Effector memory CD4-positive, alpha-beta T cell (primary cell): ENCODE measurements around the gene FIZ1.
"Not testable (repeated sequence)": the region's sequence is repeated elsewhere in the genome, so short reads cannot be mapped to it uniquely, and the experiment has no call there.

Experiments used
- DNase-seq, 3 donors: peaks; one replicate each; pipeline ENCODE4 v3.0.0-alpha.2; 2020
- H3K27ac ChIP-seq: 2 replicates; pipeline ENCODE4 v1.7.0; 2013; ENCODE audit warnings: mild to moderate bottlenecking, low read length, moderate library complexity; ENCODE audit not compliant: insufficient read depth, poor library complexity, severe bottlenecking
- H3K27me3 ChIP-seq: replicated peaks from 2 replicates; pipeline ENCODE4 v1.7.0; 2013; ENCODE audit warnings: mild to moderate bottlenecking, low read length; ENCODE audit not compliant: insufficient read depth, control insufficient read depth, poor library complexity, severe bottlenecking
- H3K36me3 ChIP-seq: 2 replicates; pipeline ENCODE4 v1.7.0; 2013; ENCODE audit warnings: mild to moderate bottlenecking, low read length, moderate library complexity; ENCODE audit not compliant: control insufficient read depth, insufficient read depth
- H3K4me1 ChIP-seq: 2 replicates; pipeline ENCODE4 v1.7.0; 2013; ENCODE audit warnings: low read length, mild to moderate bottlenecking; ENCODE audit not compliant: control insufficient read depth, insufficient read depth, poor library complexity, severe bottlenecking
- H3K4me3 ChIP-seq: 2 replicates; pipeline ENCODE4 v1.7.0; 2013; ENCODE audit warnings: low read length, low read depth, mild to moderate bottlenecking; ENCODE audit not compliant: insufficient read depth, poor library complexity, severe bottlenecking
- H3K9me3 ChIP-seq: 2 replicates; pipeline ENCODE4 v1.7.0; 2013; ENCODE audit warnings: mild to moderate bottlenecking, low read length, moderate library complexity; ENCODE audit not compliant: control insufficient read depth

Gene FIZ1

GRCh38 chr19:55585658-55586339, 13.5 kb downstream of the FIZ1 start:
- DNase-seq = peak in 2 of 3 donors; percentile 25 to 32
- H3K27ac ChIP-seq = no peak overlapping the region
- peak overlapping the region; percentile 37 for H3K4me3 ChIP-seq
- H3K27me3 ChIP-seq = no peaks in the 10 kb centered on the region
- no peaks in the 10 kb centered on the region for H3K9me3 ChIP-seq
- H3K36me3 ChIP-seq = no peaks in the 10 kb centered on the region
- H3K4me1 ChIP-seq = peaks cover 28% of the 10 kb centered on the region

GRCh38 chr19:55584871-55585270, 14.4 kb downstream of the FIZ1 start:
- H3K9me3 ChIP-seq = no peaks in the 10 kb centered on the region
- no peaks in the 10 kb centered on the region for H3K27me3 ChIP-seq
- no peak overlapping the region for H3K27ac ChIP-seq
- no peak overlapping the region for H3K4me3 ChIP-seq
- DNase-seq = no peak
- H3K4me1 ChIP-seq = peaks cover 32% of the 10 kb centered on the region
- H3K36me3 ChIP-seq = no peaks in the 10 kb centered on the region

- not testable (repeated sequence) for H3K27ac ChIP-seq, H3K27me3 ChIP-seq, H3K9me3 ChIP-seq, H3K36me3 ChIP-seq, DNase-seq, H3K4me3 ChIP-seq
- peaks cover 32% of the 10 kb centered on the region for H3K4me1 ChIP-seq
Observed at GRCh38 chr19:55583897-55584296, 15.4 kb downstream of the FIZ1 start.

GRCh38 chr19:55582284-55582683, 17.0 kb downstream of the FIZ1 start:
- not testable (repeated sequence) for H3K27me3 ChIP-seq, H3K4me3 ChIP-seq, H3K27ac ChIP-seq, H3K36me3 ChIP-seq, H3K9me3 ChIP-seq, DNase-seq
- peaks cover 29% of the 10 kb centered on the region for H3K4me1 ChIP-seq

- Histone ChIP-seq H3K9me3 (no peaks in the 10 kb centered on the region), H3K4me3 (no peak overlapping the region), H3K27me3 (no peaks in the 10 kb centered on the region), H3K27ac (no peak overlapping the region), H3K36me3 (peaks cover 4% of the 10 kb centered on the region), H3K4me1 (peaks cover 26% of the 10 kb centered on the region)
- DNase-seq = no peak
Observed at GRCh38 chr19:55581823-55582223, 17.5 kb downstream of the FIZ1 start.

GRCh38 chr19:55581145-55581822, 18.0 kb downstream of the FIZ1 start:
- no peaks in the 10 kb centered on the region for H3K27me3 ChIP-seq
- no peaks in the 10 kb centered on the region for H3K9me3 ChIP-seq
- peaks cover 21% of the 10 kb centered on the region for H3K4me1 ChIP-seq
- H3K36me3 ChIP-seq = peaks cover 4% of the 10 kb centered on the region
- H3K4me3 ChIP-seq = peak overlapping the region; percentile 73
- DNase-seq = no peak
- H3K27ac ChIP-seq = peak overlapping the region; percentile 74

- Histone ChIP-seq H3K27ac (peak within 1 kb of the TSS; percentile 74), H3K36me3 (peaks cover 4% of the 10 kb centered on the region), H3K9me3 (no peaks in the 10 kb centered on the region), H3K27me3 (no peaks in the 10 kb centered on the region), H3K4me3 (peak within 1 kb of the TSS; percentile 73), H3K4me1 (peaks cover 15% of the 10 kb centered on the region)
- DNase-seq = peak; percentile 36 to 57 (median 52)
Observed at GRCh38 chr19:55580628-55581144, 18.6 kb downstream of the FIZ1 start, which contains the start of gene ZNF579. TSS of gene ZNF579 (minus strand) at chr19:55580848. CDS start at chr19:55579639, 1,209 bp downstream.

- Histone ChIP-seq H3K36me3 (peaks cover 4% of the 10 kb centered on the region), H3K4me3 (peak overlapping the region; percentile 73), H3K27me3 (no peaks in the 10 kb centered on the region), H3K9me3 (no peaks in the 10 kb centered on the region), H3K4me1 (peaks cover 13% of the 10 kb centered on the region), H3K27ac (peak overlapping the region; percentile 74)
- DNase-seq = no peak
Observed at GRCh38 chr19:55579766-55580621, 19.3 kb downstream of the FIZ1 start.

GRCh38 chr19:55578761-55579747, 20.3 kb downstream of the FIZ1 start:
- Histone ChIP-seq H3K4me3 (no peak overlapping the region), H3K36me3 (peaks cover 4% of the 10 kb centered on the region), H3K27me3 (no peaks in the 10 kb centered on the region), H3K9me3 (no peaks in the 10 kb centered on the region), H3K4me1 (peaks cover 13% of the 10 kb centered on the region), H3K27ac (peak overlapping the region; percentile 74)
- DNase-seq = no peak
